HG03469 (cell line): Measurements from ENCODE around the gene CLRN3.

ENCODE experiments used
- ATAC-seq: cut with Tn5 transposase; IDR thresholded peaks from one replicate; pipeline ENCODE4 v1.9.1; 2021; ENCODE audit warnings: mild to moderate bottlenecking, moderate library complexity, moderate number of reproducible peaks; ENCODE audit not compliant: unreplicated experiment

CLRN3 gene

GRCh38 chr10:127875916-127876315, 16.8 kb downstream of the CLRN3 start:
- no peak for ATAC-seq

GRCh38 chr10:127875449-127875765, 17.3 kb downstream of the CLRN3 start:
- no peak for ATAC-seq

GRCh38 chr10:127874671-127875448, 17.9 kb downstream of the CLRN3 start:
- ATAC-seq: no peak

- ATAC-seq: no peak
Measured at GRCh38 chr10:127873901-127874470, 18.8 kb downstream of the CLRN3 start.

GRCh38 chr10:127872871-127873600, 19.7 kb downstream of the CLRN3 start:
- ATAC-seq: no peak

GRCh38 chr10:127872011-127872761, 20.6 kb downstream of the CLRN3 start:
- no peak for ATAC-seq

GRCh38 chr10:127871631-127872010, 21.1 kb downstream of the CLRN3 start:
- no peak for ATAC-seq

GRCh38 chr10:127869329-127869728, 23.4 kb downstream of the CLRN3 start:
- ATAC-seq: no peak

GRCh38 chr10:127867805-127868204, 24.9 kb downstream of the CLRN3 start:
- no peak for ATAC-seq

- ATAC-seq: no peak
Measured at GRCh38 chr10:127866276-127867013, 26.3 kb downstream of the CLRN3 start.

- no peak for ATAC-seq
Measured at GRCh38 chr10:127863231-127863825, 29.4 kb downstream of the CLRN3 start.

GRCh38 chr10:127860592-127860991, 32.1 kb downstream of the CLRN3 start:
- ATAC-seq: no peak

- no peak for ATAC-seq
Measured at GRCh38 chr10:127855976-127856375, 36.8 kb downstream of the CLRN3 start.

- ATAC-seq: no peak
Measured at GRCh38 chr10:127855591-127855881, 37.2 kb downstream of the CLRN3 start.

- peak; percentile 72 for ATAC-seq
Measured at GRCh38 chr10:127854769-127855590, 37.8 kb downstream of the CLRN3 start.

GRCh38 chr10:127853868-127854768, 38.6 kb downstream of the CLRN3 start:
- ATAC-seq: peak; percentile 52

GRCh38 chr10:127852456-127852855, 40.3 kb downstream of the CLRN3 start:
- ATAC-seq: no peak

GRCh38 chr10:127851661-127852194, 41.0 kb downstream of the CLRN3 start:
- ATAC-seq: no peak
